BLaER1 treated with 17β-estradiol and CSF1 and Interleukin-3, amounts not matched to agents 10 nM and 100 nM (cell line): ENCODE data around the gene SH3GL3.

ENCODE experiments used
- H3K27ac ChIP-seq, 11 experiments: shearing (Covaris generic); formaldehyde crosslinking; 2 replicates each; pipeline ENCODE4 v1.8.1; 2022
- H3K27me3 ChIP-seq, 11 experiments: shearing (Covaris generic); formaldehyde crosslinking; 2 replicates each; pipeline ENCODE4 v1.8.1; 2022
- H3K36me3 ChIP-seq, 11 experiments: shearing (Covaris generic); formaldehyde crosslinking; 2 replicates each; pipeline ENCODE4 v1.8.1; 2022
- H3K4me1 ChIP-seq, 10 experiments: shearing (Covaris generic); formaldehyde crosslinking; 2 replicates each; pipeline ENCODE4 v1.8.1; 2022
- H3K4me2 ChIP-seq, 11 experiments: shearing (Covaris generic); formaldehyde crosslinking; 2 replicates each; pipeline ENCODE4 v1.8.1; 2022
- H3K4me3 ChIP-seq, 10 experiments: shearing (Covaris generic); formaldehyde crosslinking; 2 replicates each; pipeline ENCODE4 v1.8.1; 2022
- H3K9ac ChIP-seq, 11 experiments: shearing (Covaris generic); formaldehyde crosslinking; 2 replicates each; pipeline ENCODE4 v1.8.1; 2022
- H3K9me3 ChIP-seq, 11 experiments: shearing (Covaris generic); formaldehyde crosslinking; replicated peaks in 1 of 11; 2 replicates each; pipeline ENCODE4 v1.8.1; 2022
- H4K20me1 ChIP-seq, 11 experiments: shearing (Covaris generic); formaldehyde crosslinking; 2 replicates each; pipeline ENCODE4 v1.8.1; 2022
- Cebpa-rat ChIP-seq, 11 experiments: shearing (Covaris generic); IDR thresholded peaks; 2 replicates each; pipeline ENCODE4 v1.8.1; 2022

SH3GL3 gene

DNA sequence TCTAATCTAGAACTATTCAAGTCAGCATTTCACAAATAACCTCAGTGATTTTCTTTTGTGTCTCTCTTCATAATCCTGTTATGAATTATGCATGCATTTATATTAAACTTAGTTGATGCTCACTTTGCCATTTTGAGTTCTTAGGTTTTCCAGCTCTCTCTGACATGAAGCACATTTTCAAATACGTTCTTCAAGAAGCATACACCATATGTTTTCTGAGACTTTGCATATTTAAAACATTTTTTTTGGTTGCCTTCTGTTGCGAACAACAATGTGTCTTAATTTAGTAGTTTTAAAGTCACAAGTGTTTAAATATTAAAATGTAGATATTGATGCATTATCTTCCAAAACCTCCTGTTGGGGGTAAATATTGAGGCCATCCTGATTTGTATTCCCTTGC lies 37.5 kb downstream of the SH3GL3 start:
- peaks cover 3 to 20% (median 9%) of the 10 kb centered on the region in 11 experiments; a peak in 12 of 22 replicates for H3K9me3 ChIP-seq
- no peak overlapping the region for H3K4me3 ChIP-seq
- no peaks in the 10 kb centered on the region for H4K20me1 ChIP-seq
- no peak for TF ChIP-seq Cebpa-rat (IDR thresholded peaks at IDR 0.05)
- H3K36me3 ChIP-seq = no peaks in the 10 kb centered on the region
- H3K27ac ChIP-seq = no peak overlapping the region
- no peak overlapping the region for H3K9ac ChIP-seq
- no peak overlapping the region for H3K4me2 ChIP-seq
- no peaks in the 10 kb centered on the region for H3K27me3 ChIP-seq
- H3K4me1 ChIP-seq = no peaks in the 10 kb centered on the region

DNA sequence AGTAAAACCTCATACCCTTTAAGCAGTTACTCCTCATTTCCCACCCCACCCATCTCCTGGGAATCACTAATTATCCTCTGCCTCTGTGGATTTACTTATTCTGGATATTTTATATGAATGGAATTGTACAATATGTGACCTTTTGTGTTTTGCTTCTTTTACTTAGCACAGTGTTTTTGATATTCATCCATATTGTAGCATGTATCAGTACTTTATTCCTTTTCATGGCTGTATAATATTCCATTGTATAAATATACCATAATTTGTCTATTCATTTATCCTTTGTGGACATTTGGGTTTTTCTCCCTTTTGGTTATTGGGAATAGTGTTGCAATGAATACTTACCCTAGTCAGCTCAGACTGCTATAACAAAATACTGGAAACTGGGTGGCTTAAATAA lies 39.2 kb downstream of the SH3GL3 start:
- Histone ChIP-seq H3K4me2 (no peak overlapping the region), H3K36me3 (no peaks in the 10 kb centered on the region), H3K9me3 (peaks cover 3 to 20% (median 9%) of the 10 kb centered on the region in 11 experiments; a peak in 12 of 22 replicates), H4K20me1 (no peaks in the 10 kb centered on the region), H3K4me3 (no peak overlapping the region), H3K9ac (no peak overlapping the region), H3K27me3 (no peaks in the 10 kb centered on the region), H3K4me1 (no peaks in the 10 kb centered on the region), H3K27ac (no peak overlapping the region)
- TF ChIP-seq Cebpa-rat (IDR thresholded peaks at IDR 0.05) = no peak

DNA sequence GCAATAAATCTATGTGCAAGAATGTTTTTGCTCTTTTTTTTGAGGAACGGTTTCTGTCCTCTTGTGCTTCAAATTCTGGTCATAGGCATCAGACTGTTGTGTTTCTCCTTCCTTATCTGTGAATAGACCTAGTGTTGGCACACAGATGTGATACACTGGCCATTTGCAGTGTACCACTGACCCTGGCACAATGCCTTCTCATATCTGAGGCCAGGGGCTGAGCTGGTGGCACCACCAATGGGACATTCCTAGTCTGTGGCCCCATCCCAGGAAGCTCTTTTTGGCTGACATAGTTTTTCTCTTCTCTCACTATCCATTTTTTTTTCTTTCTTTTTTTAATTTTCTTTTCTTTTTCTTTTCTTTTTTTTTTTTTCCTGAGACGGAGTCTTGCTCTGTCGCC lies 40.4 kb downstream of the SH3GL3 start:
- Histone ChIP-seq H3K27ac (no peak overlapping the region), H4K20me1 (no peaks in the 10 kb centered on the region), H3K4me2 (no peak overlapping the region), H3K4me3 (no peak overlapping the region), H3K36me3 (no peaks in the 10 kb centered on the region), H3K9me3 (peaks cover 3 to 20% (median 9%) of the 10 kb centered on the region in 11 experiments; a peak in 12 of 22 replicates), H3K9ac (no peak overlapping the region), H3K4me1 (no peaks in the 10 kb centered on the region), H3K27me3 (no peaks in the 10 kb centered on the region)
- TF ChIP-seq Cebpa-rat (IDR thresholded peaks at IDR 0.05) = no peak

DNA sequence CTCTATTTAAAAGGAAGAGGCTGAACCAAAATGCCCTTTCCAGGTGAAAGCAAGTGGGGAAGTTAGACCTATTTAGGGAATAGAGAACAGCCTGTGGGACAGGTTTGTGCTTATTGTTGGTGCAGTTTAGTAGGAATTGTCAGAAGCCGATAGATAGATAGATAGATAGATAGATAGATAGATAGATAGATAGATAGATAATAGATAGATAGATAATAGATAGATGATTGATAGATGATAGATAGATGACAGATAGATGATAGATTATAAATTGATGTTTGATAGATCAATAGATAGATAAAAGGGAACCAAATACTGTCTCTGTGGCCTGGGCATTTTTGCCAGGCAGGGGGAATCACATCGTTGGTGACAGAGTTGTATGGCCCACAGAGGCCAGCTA lies 42.5 kb downstream of the SH3GL3 start:
- Histone ChIP-seq H3K27me3 (no peaks in the 10 kb centered on the region), H3K27ac (no peak overlapping the region), H3K36me3 (no peaks in the 10 kb centered on the region), H3K4me1 (no peaks in the 10 kb centered on the region), H4K20me1 (no peaks in the 10 kb centered on the region), H3K9me3 (peaks cover 0 to 8% (median 5%) of the 10 kb centered on the region in 11 experiments; a peak in 7 of 22 replicates), H3K4me3 (no peak overlapping the region), H3K4me2 (no peak overlapping the region), H3K9ac (no peak overlapping the region)
- TF ChIP-seq Cebpa-rat (IDR thresholded peaks at IDR 0.05) = no peak

DNA sequence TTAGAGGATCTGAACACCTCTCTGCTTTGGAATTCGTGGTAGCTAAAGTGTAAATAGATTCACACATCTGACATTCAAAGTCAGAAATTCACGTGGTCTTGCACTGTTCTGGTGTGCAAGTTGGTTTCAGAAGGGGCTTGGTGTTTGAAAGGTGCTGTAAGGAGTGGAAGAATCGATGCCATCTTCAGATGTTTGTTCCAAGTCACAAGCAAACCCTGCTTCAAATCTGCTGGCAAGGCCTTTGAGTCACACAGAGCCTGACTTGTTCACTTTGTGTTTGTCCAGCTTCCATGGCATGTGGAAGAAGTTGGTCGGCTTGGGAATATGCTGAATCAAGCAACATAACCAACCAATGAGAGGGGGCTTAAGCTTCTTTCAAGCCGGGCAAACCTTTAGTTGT lies 44.3 kb downstream of the SH3GL3 start:
- Histone ChIP-seq H3K27ac (no peak overlapping the region), H4K20me1 (no peaks in the 10 kb centered on the region), H3K36me3 (no peaks in the 10 kb centered on the region), H3K4me3 (no peak overlapping the region), H3K9ac (no peak overlapping the region), H3K27me3 (no peaks in the 10 kb centered on the region), H3K4me2 (no peak overlapping the region), H3K4me1 (no peaks in the 10 kb centered on the region), H3K9me3 (peaks cover 0 to 4% (median 3%) of the 10 kb centered on the region in 11 experiments; a peak in 7 of 22 replicates)
- TF ChIP-seq Cebpa-rat (IDR thresholded peaks at IDR 0.05) = no peak

DNA sequence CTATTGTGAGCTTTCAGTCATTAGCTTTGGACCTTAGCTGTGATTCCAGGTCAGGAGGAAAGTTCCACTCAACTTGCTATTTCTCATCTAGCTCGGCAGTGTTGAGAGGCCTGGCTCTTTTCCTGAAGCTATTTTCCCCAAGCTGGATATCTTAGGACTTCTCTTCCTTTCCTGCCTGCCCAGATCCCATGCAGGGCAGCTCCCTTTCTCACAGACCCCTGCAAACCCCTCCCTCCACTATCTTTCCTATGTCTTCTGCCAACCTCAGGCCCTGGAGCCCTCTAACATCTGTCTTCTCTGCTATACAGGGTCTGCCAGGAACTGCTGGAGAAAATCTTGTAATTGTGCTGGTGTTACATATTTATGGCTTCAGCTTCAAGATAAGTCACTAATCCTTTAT lies 49.6 kb downstream of the SH3GL3 start:
- no peaks in the 10 kb centered on the region for H3K27me3 ChIP-seq
- H3K4me1 ChIP-seq = no peaks in the 10 kb centered on the region
- H3K4me2 ChIP-seq = no peak overlapping the region
- peaks cover 13 to 22% (median 19%) of the 10 kb centered on the region in 11 experiments for H3K9me3 ChIP-seq
- H3K27ac ChIP-seq = no peak overlapping the region
- TF ChIP-seq Cebpa-rat (IDR thresholded peaks at IDR 0.05) = no peak
- H3K4me3 ChIP-seq = no peak overlapping the region
- no peaks in the 10 kb centered on the region for H3K36me3 ChIP-seq
- no peaks in the 10 kb centered on the region for H4K20me1 ChIP-seq
- H3K9ac ChIP-seq = no peak overlapping the region

DNA sequence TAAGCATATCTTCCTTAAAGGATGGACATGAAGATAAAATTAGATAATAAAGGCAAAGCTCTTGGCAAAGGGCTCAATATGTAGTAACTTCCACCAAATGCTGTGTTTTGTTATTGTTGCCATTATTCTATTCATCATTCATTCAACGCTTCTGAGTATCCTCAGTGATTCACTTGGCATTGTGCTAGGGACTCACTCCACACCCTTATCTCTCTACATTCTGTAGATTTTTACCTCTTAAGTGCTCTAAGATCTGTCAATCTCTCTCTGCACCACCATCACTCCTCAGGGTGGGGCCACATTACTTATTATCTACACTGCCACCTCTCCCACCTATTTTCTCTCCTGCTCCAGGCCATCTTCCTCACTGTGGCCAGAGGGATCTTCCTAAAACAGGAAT lies 51.2 kb downstream of the SH3GL3 start:
- no peak for TF ChIP-seq Cebpa-rat (IDR thresholded peaks at IDR 0.05)
- Histone ChIP-seq H3K36me3 (no peaks in the 10 kb centered on the region), H3K4me1 (no peaks in the 10 kb centered on the region), H3K4me3 (no peak overlapping the region), H3K9ac (no peak overlapping the region), H3K27ac (no peak overlapping the region), H3K27me3 (no peaks in the 10 kb centered on the region), H3K9me3 (peaks cover 13 to 22% (median 19%) of the 10 kb centered on the region in 11 experiments), H3K4me2 (no peak overlapping the region), H4K20me1 (no peaks in the 10 kb centered on the region)

DNA sequence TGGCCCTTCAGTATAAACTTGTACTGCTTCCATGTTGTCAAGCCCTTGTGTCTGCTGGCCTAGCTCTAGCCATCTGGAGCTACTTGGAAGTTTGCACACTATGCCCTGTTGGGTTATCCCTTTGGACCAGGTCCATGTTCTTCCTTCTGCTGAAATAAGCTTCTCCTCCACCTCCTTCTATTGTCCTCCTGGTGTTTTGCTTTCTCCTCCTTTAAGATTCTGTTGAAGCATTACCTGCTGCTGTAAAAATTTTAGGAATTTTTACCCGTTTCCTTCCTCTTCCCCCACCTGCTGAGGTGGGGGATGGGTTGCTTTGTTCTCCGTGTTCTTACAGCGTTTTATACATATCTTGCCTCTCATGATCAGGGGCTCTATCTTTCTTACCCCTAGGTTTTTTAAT lies 51.7 kb downstream of the SH3GL3 start:
- no peaks in the 10 kb centered on the region for H3K36me3 ChIP-seq
- H3K4me1 ChIP-seq = no peaks in the 10 kb centered on the region
- H3K27ac ChIP-seq = no peak overlapping the region
- TF ChIP-seq Cebpa-rat (IDR thresholded peaks at IDR 0.05) = no peak
- H3K27me3 ChIP-seq = no peaks in the 10 kb centered on the region
- H4K20me1 ChIP-seq = no peaks in the 10 kb centered on the region
- peaks cover 13 to 22% (median 19%) of the 10 kb centered on the region in 11 experiments for H3K9me3 ChIP-seq
- H3K9ac ChIP-seq = no peak overlapping the region
- H3K4me3 ChIP-seq = no peak overlapping the region
- H3K4me2 ChIP-seq = no peak overlapping the region

DNA sequence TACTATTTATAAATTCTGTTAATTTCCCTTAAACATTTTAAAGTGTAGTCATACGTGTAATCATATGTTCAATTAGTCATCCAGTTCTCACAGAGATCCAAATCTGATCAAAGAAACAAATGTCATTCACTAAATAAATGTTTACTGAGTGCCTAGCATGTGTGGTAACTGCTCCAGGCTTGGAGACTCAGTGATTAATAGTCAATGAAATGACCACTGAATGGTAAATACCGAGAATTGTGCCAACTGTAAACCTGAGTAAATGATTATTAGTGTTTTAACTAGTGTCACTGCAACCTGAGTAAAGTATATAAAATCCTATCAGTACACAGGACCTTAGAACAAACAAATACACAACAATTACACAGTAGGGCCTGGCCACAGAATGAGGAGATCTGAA lies 52.3 kb downstream of the SH3GL3 start:
- H3K27ac ChIP-seq = no peak overlapping the region
- no peak overlapping the region for H3K9ac ChIP-seq
- no peaks in the 10 kb centered on the region for H4K20me1 ChIP-seq
- H3K4me3 ChIP-seq = no peak overlapping the region
- no peaks in the 10 kb centered on the region for H3K4me1 ChIP-seq
- H3K4me2 ChIP-seq = no peak overlapping the region
- no peaks in the 10 kb centered on the region for H3K27me3 ChIP-seq
- H3K9me3 ChIP-seq = peaks cover 13 to 22% (median 19%) of the 10 kb centered on the region in 11 experiments
- no peaks in the 10 kb centered on the region for H3K36me3 ChIP-seq
- TF ChIP-seq Cebpa-rat (IDR thresholded peaks at IDR 0.05) = no peak

DNA sequence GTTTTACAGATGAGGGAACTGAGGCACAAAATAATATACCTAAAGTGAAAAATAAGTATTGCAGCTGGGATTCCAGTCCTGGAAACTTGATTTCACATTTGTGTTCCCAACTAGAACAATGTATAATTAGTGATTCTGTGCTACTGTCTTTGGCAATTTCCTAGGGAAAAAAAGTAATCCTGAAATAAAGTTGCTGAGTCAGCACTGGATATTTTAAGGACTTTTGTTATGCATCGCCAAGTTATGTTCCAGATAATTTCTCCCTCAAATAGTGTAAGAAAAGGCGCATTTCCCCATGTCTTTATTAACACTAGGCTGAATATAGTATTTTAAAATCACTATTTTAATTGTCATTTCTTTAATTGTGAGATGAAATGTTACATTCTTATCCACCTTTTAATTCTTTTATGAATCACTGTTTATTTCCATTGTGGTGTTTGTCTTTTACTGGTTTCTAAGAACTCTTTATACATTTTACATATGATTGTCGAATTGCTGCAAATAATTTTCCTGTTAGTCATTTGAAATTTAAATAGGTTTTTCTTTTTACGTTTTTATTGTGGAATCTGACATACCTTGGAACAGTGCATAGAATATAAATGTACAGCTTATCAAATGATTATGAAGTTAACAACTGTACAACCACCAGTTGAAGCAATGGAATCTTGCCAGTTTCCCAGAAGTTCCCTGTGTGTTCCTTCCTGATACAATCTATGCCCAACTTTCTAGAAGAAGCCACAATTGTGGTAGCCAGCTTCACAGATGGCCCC lies 56.6 kb downstream of the SH3GL3 start:
- no peak for TF ChIP-seq Cebpa-rat (IDR thresholded peaks at IDR 0.05)
- H4K20me1 ChIP-seq = no peaks in the 10 kb centered on the region
- H3K27ac ChIP-seq = no peak overlapping the region
- no peak overlapping the region for H3K4me3 ChIP-seq
- H3K27me3 ChIP-seq = no peaks in the 10 kb centered on the region
- no peak overlapping the region for H3K4me2 ChIP-seq
- no peak overlapping the region for H3K9ac ChIP-seq
- H3K36me3 ChIP-seq = no peaks in the 10 kb centered on the region
- no peaks in the 10 kb centered on the region for H3K4me1 ChIP-seq
- peaks cover 2 to 9% (median 3%) of the 10 kb centered on the region in 11 experiments for H3K9me3 ChIP-seq
